Amniotic epithelial cell (primary cell): ENCODE results near the gene SNX10.

Source experiments
- DNase-seq: peaks from one replicate; pipeline ENCODE4 v3.0.0-alpha.2; 2010; ENCODE audit warnings: low read depth

The SNX10 gene

DNA sequence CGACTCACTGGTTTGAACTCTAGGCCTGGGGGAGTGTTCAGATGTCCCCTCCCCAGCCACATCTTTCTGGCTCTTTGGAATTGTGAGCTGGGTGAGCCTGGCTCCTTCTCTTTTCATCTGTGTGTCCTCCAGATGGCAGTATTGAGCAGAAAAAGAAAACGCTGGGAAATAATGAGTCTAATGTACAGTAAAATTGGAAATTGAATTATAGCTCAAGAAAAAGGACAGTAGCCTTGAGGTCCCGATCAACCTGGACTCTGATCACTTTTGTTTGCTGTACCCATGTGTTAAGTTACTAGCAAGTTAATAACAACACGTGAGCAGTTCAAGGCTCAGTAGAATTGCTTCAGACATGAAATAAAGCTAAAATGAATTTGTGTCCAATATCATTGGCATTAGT is 77.9 kb downstream of the SNX10 start:
- DNase-seq: peak; percentile 14

DNA sequence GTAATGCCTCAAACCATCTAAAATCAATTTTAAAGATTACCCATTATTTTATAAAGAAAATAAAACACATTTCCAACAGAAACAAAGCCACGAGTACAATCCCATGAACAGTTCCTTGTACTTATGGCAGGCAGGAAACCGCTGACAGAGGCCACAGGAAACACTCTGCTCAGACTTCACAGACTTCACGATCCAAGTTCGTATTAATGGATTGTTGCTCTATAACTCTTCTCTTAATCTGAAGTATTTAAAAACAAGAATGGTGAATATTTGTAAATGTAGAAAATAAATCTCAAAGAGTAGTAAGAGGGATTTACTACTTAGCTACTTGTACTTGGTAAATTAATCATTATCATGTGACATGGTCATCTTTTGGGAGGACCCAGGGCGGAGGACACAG is 78.3 kb downstream of the SNX10 start:
- DNase-seq: no peak

DNA sequence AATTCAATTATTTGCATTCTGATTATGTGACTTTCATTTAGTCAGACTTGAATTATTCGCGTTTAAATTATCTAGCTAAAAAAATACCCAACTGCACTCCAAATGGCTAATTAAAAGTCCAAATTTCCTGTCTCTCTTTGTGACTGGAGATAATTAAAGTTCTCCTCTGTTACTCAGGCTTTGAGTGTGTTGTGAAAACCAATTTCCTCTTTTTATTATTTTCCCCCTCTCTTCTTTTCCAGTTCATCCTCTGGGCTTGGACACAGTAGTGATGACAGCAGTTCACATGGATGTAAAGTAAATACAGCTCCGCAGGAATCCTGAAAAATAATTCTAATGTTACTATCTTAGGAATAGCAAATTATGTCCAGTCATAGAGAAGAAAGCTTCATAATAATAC is 80.6 kb downstream of the SNX10 start:
- no peak for DNase-seq

DNA sequence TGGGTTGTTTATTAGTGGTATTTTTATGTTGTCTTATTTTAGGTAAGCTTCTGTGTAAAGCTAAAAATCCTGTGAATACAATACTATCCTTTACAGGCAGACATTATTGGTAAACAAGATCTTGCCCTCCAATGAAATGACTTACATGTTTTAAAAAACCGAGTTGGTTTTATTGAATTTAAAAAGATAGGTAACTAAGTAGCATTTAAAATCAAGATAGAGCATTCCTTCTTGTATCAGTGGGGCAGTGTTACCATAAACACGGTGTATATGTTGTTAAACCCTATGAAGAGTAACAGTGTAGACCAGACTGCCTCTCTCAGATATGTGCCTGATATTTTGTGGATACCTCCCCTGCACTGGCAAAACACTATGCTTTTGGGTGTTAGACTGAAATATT is 81.0 kb downstream of the SNX10 start:
- no peak for DNase-seq

DNA sequence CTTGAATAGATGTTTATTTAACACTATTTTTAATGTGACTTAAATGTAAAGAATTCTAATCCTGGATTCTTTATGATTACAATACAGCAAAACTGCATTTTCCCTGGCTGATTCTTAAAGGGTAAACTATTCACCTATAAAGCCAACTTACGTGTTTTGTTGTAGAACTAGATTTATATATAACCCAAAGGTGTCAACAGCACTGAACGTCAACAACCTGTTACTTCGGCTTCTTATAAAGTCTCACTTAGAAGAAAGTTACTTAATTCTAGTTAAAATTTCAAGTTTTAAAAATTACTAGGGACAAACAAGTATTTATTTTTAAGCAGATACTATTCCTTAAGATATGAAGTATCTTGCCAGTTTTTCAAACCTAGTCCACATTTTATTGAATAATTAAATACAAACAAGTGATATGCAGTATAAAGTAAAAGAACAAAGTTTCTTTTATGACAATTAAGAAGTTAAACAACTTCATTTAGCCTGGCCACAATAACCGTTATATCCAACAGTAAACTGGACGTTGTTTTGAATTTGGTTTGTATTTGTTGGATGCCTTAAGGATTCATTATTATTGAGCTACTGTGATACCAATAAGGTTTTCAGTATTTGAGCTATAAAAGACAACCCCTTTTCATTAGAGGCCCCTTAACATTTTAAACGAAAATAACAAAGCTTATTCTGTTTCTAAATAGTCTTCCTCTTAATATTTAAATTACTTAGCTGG is 83.1 kb downstream of the SNX10 start:
- DNase-seq: no peak

DNA sequence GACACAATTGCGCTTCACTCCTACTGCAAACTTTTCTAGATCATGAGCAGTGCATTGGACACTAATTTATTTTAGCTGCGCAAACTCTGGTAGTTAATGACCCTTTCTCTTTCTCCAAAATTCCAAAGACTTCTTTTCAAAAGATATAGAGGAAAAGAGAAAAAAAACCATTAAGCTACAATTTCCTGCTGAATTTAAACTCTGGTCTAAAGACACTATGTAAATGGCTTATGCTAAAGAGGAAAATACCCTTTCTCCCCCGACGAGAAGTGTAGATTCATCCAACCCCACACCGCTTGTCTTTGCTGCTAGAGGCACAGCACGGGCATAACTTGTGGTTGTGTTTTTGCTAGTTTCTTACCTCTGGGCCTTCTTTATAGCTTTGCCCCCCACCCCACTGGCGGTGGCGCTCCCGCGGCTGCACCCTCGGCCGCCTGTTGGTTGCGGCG is 84.1 kb downstream of the SNX10 start:
- no peak for DNase-seq

- DNase-seq: no peak
These were observed 84.7 kb downstream of the SNX10 start for GRCh38 chr7:26376175-26376917.

DNA sequence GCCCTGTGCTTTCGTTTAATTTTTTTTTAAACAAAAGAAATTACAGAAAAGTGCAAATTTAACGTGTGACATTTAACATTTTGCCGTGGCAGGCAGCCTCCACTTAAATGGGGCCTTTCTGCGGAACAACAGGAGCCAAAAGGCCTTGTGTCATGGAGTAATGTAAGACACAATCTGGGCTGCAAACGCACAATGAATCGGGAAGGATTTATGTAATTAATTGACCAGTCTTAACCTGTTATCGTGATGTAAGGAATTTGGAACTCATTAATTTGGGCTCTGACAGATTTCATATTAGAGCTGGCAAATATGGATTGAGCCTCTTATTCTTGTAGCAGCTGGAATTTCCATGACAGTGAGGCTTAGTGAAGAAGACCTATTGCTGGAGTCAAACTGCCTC is 86.4 kb downstream of the SNX10 start:
- DNase-seq: no peak

DNA sequence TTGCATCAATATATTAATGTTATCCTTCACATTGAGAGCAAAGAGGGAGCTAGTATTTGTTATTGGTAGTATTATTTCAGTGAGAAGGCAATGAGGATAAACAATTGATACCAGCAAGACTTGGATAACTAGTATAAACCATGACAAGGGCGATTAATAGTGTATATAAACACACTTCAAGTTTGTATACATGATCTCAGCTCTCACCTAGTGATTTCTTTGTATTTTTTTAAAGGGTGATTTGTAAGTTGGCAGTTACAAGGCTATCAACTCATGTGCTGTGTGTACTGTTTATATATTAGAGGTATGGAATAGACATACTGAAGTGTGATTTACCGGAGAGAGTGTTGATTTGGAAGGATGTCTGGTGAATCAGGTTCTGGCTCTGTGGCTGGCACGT is 88.0 kb downstream of the SNX10 start:
- DNase-seq: no peak

GRCh38 chr7:26381476-26382353 is 90.1 kb downstream of the SNX10 start:
- no peak for DNase-seq

- no peak for DNase-seq
These were observed 93.6 kb downstream of the SNX10 start for GRCh38 chr7:26385240-26385639.

GRCh38 chr7:26387731-26388130 is 96.1 kb downstream of the SNX10 start:
- no peak for DNase-seq

GRCh38 chr7:26388256-26388655 is 96.6 kb downstream of the SNX10 start:
- DNase-seq: no peak

- no peak for DNase-seq
These were observed 98.4 kb downstream of the SNX10 start for GRCh38 chr7:26390016-26390415.

DNA sequence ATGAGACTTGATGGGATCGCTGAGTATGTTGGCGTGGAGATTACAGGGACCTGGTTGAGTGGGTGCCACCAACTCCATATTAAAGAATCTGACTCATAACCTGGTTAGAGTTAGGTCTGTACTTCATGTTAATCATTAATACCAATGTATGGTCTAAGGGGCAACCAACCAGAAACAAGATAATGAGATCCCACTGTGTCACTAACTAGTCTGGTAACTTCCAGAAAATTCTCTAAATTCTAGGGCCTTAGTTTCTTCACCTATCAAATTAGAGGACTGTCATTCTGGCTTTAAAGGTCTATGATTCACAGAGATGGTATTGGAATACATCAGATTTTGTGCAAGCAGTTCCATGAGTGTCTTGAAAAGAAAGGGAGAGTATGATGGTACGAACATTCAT is 102.2 kb downstream of the SNX10 start:
- DNase-seq: no peak

- DNase-seq: no peak
These were observed 105.7 kb downstream of the SNX10 start for GRCh38 chr7:26397332-26397731.

GRCh38 chr7:26397796-26398426 is 106.2 kb downstream of the SNX10 start:
- no peak for DNase-seq

GRCh38 chr7:26398427-26398755 is 106.7 kb downstream of the SNX10 start:
- peak; percentile 24 for DNase-seq

- peak; percentile 41 for DNase-seq
These were observed 107.3 kb downstream of the SNX10 start for GRCh38 chr7:26398756-26399509.

GRCh38 chr7:26399736-26400135 is 108.1 kb downstream of the SNX10 start:
- DNase-seq: no peak

DNA sequence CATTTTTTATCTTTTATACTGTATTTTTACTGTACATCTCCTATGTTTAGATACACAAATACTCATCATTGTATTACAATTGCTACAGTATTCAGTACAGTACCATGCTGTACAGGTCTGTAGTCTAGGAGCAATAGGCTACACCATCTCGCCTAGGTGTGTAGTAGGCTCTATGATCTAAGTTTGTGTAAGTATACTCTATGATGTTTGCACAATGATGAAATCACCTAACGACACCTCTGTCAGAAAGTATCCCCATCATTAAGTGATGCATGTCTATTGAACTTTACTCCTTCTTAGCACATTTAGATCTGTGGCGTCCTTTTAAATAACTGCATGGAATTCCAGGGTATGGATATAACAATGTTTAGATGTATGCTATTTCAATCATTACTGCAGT is 112.0 kb downstream of the SNX10 start:
- no peak for DNase-seq
